GM12878 (cell line): ENCODE measurements around the gene RP9.

ENCODE experiments used
- NFXL1 ChIP-seq: fragments of 450-650 bp; IDR thresholded peaks from 2 replicates; pipeline ENCODE4 v1.6.1; 2017; ENCODE audit warnings: antibody characterized with exemption, mild to moderate bottlenecking, borderline replicate concordance
- TF ChIP-seq, protein P1 (sequence below), 3 experiments: IDR thresholded peaks in 2 of 3; conservative IDR thresholded peaks in 1 of 3; 2 replicates each; pipeline ENCODE4 v1.5.1; 2011; ENCODE audit warnings: low read depth in 3 of 3, low read length in 3 of 3, mild to moderate bottlenecking in 3 of 3, control low read depth in 2 of 3, moderate library complexity in 2 of 3, inconsistent platforms in 1 of 3, mixed read lengths in 1 of 3; ENCODE audit not compliant: control insufficient read depth in 2 of 3, insufficient read depth in 1 of 3; ENCODE audit errors: extremely low read depth in 1 of 3
- TF ChIP-seq, protein P2 (sequence below): IDR thresholded peaks from 2 replicates; pipeline ENCODE4 v1.6.1; 2012; ENCODE audit warnings: low read depth, low read length, improper control_type of control experiment
- TF ChIP-seq, protein P3 (sequence below): fragments of 450-650 bp; IDR thresholded peaks from 2 replicates; pipeline ENCODE4 v1.6.1; 2017; ENCODE audit warnings: antibody characterized with exemption, mild to moderate bottlenecking, moderate library complexity

GRCh38 chr7:33076737-33077136, 32.5 kb downstream of the RP9 start:
- TF ChIP-seq, protein P1, sequence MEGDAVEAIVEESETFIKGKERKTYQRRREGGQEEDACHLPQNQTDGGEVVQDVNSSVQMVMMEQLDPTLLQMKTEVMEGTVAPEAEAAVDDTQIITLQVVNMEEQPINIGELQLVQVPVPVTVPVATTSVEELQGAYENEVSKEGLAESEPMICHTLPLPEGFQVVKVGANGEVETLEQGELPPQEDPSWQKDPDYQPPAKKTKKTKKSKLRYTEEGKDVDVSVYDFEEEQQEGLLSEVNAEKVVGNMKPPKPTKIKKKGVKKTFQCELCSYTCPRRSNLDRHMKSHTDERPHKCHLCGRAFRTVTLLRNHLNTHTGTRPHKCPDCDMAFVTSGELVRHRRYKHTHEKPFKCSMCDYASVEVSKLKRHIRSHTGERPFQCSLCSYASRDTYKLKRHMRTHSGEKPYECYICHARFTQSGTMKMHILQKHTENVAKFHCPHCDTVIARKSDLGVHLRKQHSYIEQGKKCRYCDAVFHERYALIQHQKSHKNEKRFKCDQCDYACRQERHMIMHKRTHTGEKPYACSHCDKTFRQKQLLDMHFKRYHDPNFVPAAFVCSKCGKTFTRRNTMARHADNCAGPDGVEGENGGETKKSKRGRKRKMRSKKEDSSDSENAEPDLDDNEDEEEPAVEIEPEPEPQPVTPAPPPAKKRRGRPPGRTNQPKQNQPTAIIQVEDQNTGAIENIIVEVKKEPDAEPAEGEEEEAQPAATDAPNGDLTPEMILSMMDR (IDR thresholded peaks at IDR 0.05 in 2 of 3, conservative IDR thresholded peaks at IDR 0.05 in 1 of 3; ENCODE audit: control insufficient read depth in 2 of 3, extremely low read depth in 1 of 3, insufficient read depth in 1 of 3, low read depth in 3 of 3, low read length in 3 of 3), result no peak
- TF ChIP-seq, protein P2, sequence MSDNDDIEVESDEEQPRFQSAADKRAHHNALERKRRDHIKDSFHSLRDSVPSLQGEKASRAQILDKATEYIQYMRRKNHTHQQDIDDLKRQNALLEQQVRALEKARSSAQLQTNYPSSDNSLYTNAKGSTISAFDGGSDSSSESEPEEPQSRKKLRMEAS, result no peak
- TF ChIP-seq, protein P3, sequence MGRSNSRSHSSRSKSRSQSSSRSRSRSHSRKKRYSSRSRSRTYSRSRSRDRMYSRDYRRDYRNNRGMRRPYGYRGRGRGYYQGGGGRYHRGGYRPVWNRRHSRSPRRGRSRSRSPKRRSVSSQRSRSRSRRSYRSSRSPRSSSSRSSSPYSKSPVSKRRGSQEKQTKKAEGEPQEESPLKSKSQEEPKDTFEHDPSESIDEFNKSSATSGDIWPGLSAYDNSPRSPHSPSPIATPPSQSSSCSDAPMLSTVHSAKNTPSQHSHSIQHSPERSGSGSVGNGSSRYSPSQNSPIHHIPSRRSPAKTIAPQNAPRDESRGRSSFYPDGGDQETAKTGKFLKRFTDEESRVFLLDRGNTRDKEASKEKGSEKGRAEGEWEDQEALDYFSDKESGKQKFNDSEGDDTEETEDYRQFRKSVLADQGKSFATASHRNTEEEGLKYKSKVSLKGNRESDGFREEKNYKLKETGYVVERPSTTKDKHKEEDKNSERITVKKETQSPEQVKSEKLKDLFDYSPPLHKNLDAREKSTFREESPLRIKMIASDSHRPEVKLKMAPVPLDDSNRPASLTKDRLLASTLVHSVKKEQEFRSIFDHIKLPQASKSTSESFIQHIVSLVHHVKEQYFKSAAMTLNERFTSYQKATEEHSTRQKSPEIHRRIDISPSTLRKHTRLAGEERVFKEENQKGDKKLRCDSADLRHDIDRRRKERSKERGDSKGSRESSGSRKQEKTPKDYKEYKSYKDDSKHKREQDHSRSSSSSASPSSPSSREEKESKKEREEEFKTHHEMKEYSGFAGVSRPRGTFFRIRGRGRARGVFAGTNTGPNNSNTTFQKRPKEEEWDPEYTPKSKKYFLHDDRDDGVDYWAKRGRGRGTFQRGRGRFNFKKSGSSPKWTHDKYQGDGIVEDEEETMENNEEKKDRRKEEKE, result no peak
- TF ChIP-seq NFXL1, result no peak
